GM03348 (cell line): Measurements from ENCODE around the gene ZSWIM9.
A peak's percentile ranks its signal among the peaks of the same experiment; 100 is the strongest.

Source experiments
- DNase-seq: peaks from one replicate; pipeline ENCODE4 v3.0.0; 2012; ENCODE audit warnings: low spot score

The ZSWIM9 gene

GRCh38 chr19:48175578-48175977 lies 5.1 kb downstream of the ZSWIM9 start:
- DNase-seq, result no peak

DNA sequence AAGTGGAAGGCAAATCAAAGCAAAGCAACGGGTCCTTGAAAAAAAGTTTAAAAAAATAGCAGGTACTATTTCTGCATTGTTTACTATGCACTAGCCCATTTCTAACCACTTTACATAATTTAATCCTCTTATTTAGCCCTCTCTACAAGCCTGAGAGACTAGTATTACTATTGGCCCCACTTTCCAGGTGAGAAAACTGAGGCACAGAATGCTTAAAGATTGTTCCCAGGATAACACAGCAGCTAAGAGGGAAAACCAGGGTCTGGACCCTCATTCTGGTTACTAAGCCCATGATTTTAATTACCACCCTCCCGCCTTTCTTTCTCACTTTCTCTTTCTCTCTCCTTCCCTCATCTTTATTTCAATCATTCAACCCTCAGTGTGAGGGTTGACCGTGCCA lies 5.7 kb downstream of the ZSWIM9 start:
- DNase-seq, result no peak

- no peak for DNase-seq
Measured at GRCh38 chr19:48181505-48181904, 11.0 kb downstream of the ZSWIM9 start.

- DNase-seq, result no peak
Measured at GRCh38 chr19:48182434-48182833, 12.0 kb downstream of the ZSWIM9 start.

GRCh38 chr19:48183356-48183755 lies 12.9 kb downstream of the ZSWIM9 start:
- DNase-seq, result no peak

DNA sequence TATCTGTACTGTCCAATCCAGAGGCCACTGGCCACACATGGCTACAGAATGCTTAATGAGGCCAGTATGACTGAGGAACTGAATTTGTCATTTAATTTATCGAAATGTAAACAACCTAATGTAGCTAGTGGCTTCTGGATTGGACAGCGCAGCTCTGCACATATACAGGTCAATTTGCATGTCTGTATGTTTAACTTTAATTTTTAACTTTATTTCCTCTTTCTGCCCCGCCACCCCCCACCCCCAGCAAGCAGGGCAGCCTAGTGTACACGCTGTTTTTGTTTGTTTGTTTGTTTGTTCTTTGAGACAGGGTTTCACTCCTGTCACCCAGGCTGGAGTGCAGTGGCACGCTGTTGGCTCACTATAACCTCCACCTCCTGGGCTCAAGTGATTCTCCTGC lies 15.5 kb downstream of the ZSWIM9 start:
- no peak for DNase-seq

DNA sequence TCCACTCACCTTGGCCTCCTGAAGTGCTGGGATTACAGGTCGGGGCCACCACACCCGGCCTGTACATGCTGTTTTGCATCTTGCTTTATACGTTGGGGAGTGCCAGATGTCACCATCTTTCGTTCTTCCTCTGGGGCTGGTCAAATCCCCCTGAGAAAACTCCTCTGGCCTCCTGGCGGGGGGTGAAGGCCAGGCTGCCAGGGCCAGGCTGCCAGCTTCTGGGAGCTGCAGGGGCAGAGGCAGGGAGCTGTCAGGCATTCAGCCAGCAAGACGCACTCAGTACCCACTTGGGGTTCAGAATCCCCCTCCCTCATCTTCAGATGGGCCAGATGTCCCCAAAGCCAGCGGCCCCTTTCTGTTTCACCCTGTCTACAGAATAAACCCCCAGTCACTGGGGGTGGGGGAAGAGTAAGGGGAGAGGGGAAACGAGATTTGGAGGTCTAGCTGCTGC lies 16.1 kb downstream of the ZSWIM9 start:
- no peak for DNase-seq

GRCh38 chr19:48190288-48190884 lies 19.9 kb downstream of the ZSWIM9 start:
- peak; percentile 35 for DNase-seq

DNA sequence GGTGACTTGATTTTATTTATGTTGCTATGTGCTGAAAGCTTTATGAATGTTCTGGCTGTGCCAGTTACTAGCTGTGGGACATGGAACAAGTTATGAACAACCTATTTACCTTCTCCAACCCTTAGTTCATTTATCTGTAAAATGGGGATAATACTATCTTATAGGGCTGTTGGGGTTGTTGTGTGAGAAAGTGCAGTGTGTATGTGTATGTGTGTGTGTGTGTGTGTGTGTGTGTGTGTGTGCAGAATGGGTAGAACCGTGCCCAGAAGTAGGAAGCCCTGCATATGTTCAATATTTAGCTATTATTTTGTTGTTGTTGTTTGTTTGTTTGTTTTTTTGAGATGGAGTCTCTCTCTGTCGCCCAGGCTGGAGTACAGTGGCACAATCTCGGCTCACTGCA lies 20.4 kb downstream of the ZSWIM9 start:
- DNase-seq, result no peak

GRCh38 chr19:48192750-48193149 lies 22.3 kb downstream of the ZSWIM9 start:
- no peak for DNase-seq

GRCh38 chr19:48194041-48194843 lies 23.8 kb downstream of the ZSWIM9 start:
- peak; percentile 32 for DNase-seq

- no peak for DNase-seq
Measured at GRCh38 chr19:48194844-48195830, 24.7 kb downstream of the ZSWIM9 start.

DNA sequence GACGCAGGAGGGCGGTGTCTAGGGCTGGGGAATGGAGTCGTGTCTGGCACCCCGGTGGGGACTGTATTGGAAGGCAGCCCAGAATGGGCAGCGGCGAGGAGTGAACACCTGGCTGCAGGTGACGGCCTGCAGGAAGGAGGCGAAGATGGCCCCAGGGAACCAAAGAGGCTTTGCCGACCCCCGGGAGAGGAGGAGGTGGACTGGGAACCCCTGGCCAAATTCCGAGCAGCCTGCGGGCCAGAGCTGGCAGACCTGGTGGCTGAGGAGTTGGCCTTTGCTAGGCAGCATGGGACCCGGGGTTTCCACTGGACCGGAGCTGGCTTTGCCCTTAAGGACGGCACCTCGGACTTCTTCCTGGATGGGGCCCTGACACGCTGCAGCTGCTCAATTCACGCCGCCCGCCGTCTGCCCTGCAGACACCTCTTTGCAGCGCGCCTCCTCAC lies 25.9 kb downstream of the ZSWIM9 start:
- DNase-seq, result no peak

GRCh38 chr19:48196933-48197665 lies 26.6 kb downstream of the ZSWIM9 start:
- no peak for DNase-seq

GRCh38 chr19:48203222-48203793 lies 32.8 kb downstream of the ZSWIM9 start:
- DNase-seq, result no peak

DNA sequence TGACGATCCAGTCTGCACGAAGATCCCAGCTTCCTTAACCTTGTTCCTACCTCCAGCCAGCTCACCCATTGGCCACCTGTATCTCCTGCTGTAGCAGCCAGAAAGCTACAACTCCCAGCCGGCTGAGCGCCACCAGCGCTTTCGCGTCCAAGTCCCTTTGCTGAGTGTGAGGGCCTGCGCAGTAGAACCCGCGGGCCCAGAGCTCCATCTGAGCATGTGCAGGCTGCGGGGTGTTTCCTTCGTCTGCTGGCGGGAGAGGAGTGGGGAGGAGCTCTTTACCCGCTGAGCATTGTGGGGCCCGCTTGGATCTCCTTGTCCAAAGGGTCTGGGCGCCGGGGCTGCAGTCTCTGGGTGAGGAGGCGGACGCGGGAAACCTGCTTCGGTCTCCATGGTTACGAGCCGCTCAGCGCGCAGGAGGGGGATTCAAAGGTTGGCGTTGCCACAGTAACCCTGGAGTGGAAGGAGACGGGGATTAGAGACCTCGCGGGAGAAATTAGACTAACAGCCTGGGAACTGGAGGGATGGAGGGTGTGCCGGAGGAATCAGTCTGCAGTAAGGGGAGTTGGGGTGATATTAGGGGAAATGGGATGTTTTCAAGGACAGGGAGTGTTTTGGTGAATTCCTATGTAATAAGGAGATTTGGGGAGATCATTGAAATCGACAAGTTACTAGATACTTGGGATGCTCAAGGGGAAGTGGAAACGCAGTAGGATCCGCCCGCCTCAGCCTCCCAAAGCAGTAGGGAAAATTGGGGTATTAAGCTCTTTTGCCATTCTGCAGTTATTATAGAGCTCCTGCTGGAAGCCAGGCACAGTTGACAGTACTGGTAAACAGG lies 33.5 kb downstream of the ZSWIM9 start:
- peak; percentile 96 for DNase-seq

DNA sequence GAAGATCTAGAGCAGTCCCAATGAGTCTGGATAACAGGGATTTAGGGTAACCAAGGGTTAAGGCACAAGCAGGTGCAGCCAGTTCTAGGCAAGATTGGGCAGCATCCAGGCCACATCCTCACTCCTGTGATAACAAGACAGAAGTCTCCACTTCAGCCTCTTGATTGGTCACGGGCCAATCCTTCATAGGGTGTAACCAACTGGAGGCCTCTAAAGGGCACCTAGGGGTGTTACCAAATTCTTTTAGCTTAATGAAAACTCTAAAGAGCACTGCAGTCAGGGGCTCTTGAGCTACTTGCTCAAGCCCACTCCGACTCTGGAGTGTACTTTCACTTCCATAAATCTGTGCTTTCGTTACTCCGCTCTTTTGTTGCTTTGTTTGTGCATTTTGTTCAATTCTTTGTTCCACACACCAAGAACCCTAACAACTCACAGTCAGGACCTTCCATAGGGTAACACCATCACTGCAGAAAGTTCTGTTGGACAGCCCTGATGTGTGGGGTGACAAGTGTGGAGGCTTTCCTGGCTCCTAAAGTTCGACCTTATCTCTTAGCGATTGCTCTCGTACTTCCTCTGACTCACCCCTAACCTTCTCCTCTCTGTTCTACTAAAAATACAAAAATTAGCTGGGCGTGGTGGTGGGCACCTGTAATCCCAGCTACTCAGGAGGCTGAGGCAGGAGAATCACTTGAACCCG lies 36.1 kb downstream of the ZSWIM9 start:
- DNase-seq, result no peak

DNA sequence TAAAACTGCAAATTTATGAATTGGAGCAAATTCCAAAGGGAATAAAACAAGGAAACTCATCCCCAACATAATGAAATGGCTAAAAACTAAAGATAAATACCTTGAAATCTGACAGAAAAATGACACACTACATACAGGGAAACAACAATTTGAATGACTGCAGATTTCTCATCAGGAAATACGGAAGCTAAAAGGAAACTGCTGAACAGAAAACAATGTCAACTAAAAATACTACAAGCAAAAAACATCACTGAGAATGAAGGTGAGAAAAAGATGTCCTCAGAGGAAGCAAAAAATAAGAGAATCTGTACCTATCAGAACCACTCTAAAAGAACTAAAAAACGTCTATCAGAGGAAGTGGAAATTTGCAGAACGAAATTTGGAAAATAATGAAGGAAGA lies 39.5 kb downstream of the ZSWIM9 start:
- no peak for DNase-seq

DNA sequence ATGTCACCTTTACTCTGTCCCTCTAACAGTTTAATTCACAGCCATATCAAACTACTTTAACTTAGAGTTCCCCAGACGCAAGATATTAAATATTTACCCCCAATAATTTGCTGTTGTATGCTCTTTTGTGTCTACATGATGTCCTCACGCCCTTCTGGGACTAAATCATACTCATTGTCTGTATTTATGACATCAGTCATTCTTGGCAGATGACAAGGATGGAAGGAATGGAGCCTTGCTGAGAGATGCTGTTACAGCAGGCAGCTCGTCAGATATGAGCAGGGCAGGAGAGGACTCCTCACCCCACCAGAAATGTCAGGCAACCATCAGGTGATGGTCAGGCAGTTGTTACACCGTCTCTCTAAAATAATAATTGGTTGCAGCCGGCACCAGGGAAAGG lies 43.5 kb downstream of the ZSWIM9 start:
- no peak for DNase-seq

- DNase-seq, result no peak
Measured at GRCh38 chr19:48216933-48217332, 46.5 kb downstream of the ZSWIM9 start.
